ENCODE results near the gene RNF38.

DNA sequence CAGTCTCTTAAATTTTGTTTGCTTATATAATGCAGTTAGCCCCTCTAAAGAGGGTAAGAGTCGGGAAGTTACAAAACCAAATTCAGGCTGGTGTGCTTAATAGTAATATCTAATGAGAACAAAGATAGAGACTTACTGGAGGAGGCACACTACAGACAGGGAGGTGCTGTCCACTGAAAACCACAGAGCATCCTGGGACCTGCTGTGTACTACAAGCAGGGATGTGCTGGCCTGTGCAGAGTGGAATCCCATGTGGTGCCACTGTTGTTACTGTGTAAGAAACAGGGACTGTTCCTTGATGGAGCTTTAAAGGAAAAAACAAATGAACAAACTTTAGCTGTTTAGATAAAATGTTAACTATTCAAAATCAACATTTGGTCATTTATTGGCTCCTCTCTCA lies 42.4 kb downstream of the RNF38 start:
- TF ChIP-seq EZH2 (IDR thresholded peaks at IDR 0.05; ENCODE audit: insufficient read depth, poor library complexity, severe bottlenecking) (no peak), EZH2phosphoT487 (IDR thresholded peaks at IDR 0.05; ENCODE audit: insufficient read depth, low read depth) (no peak)
